Activated naive CD8-positive, alpha-beta T cell treated with anti-CD3 and anti-CD28 coated beads, Interleukin-2, amount 50 U/mL, for 24 hours (primary cell): ENCODE results near the gene NRTN.

Source experiments
- ATAC-seq: fragments of 150-1000 bp; cut with Tn5 transposase; one replicate; pipeline ENCODE4 v1.10.0; 2021
- DNase-seq: peaks from one replicate; pipeline ENCODE4 v3.0.0; 2021
- H3K27ac Mint-ChIP-seq: one replicate; pipeline ENCODE4 v1.8.0; 2021; ENCODE audit warnings: mild to moderate bottlenecking, mixed read lengths
- H3K27me3 Mint-ChIP-seq: one replicate; pipeline ENCODE4 v1.8.0; 2021; ENCODE audit warnings: mixed read lengths
- H3K36me3 Mint-ChIP-seq: one replicate; pipeline ENCODE4 v1.8.0; 2021; ENCODE audit warnings: low read depth, mixed read lengths
- H3K4me1 Mint-ChIP-seq: one replicate; pipeline ENCODE4 v1.8.0; 2021; ENCODE audit warnings: mixed read lengths
- H3K4me3 Mint-ChIP-seq: one replicate; pipeline ENCODE4 v1.8.0; 2021; ENCODE audit warnings: mild to moderate bottlenecking, moderate library complexity, mixed read lengths
- H3K9me3 Mint-ChIP-seq: one replicate; pipeline ENCODE4 v1.8.0; 2021; ENCODE audit warnings: mixed read lengths

Gene NRTN

GRCh38 chr19:5820785-5821184 is 15.9 kb downstream of the NRTN start:
- no peak for DNase-seq
- no peak overlapping the region for H3K27ac Mint-ChIP-seq
- peaks cover 9% of the 10 kb centered on the region for H3K27me3 Mint-ChIP-seq
- no peaks in the 10 kb centered on the region for H3K9me3 Mint-ChIP-seq
- H3K4me1 Mint-ChIP-seq = no peaks in the 10 kb centered on the region
- no peaks in the 10 kb centered on the region for H3K36me3 Mint-ChIP-seq
- ATAC-seq = no peak
- H3K4me3 Mint-ChIP-seq = no peak overlapping the region

GRCh38 chr19:5821521-5822180 is 16.8 kb downstream of the NRTN start:
- DNase-seq (no peak), ATAC-seq (no peak)
- Mint-ChIP-seq H3K27me3 (peaks cover 6% of the 10 kb centered on the region), H3K9me3 (no peaks in the 10 kb centered on the region), H3K36me3 (no peaks in the 10 kb centered on the region), H3K4me1 (peaks cover 3% of the 10 kb centered on the region), H3K4me3 (no peak overlapping the region), H3K27ac (no peak overlapping the region)

DNA sequence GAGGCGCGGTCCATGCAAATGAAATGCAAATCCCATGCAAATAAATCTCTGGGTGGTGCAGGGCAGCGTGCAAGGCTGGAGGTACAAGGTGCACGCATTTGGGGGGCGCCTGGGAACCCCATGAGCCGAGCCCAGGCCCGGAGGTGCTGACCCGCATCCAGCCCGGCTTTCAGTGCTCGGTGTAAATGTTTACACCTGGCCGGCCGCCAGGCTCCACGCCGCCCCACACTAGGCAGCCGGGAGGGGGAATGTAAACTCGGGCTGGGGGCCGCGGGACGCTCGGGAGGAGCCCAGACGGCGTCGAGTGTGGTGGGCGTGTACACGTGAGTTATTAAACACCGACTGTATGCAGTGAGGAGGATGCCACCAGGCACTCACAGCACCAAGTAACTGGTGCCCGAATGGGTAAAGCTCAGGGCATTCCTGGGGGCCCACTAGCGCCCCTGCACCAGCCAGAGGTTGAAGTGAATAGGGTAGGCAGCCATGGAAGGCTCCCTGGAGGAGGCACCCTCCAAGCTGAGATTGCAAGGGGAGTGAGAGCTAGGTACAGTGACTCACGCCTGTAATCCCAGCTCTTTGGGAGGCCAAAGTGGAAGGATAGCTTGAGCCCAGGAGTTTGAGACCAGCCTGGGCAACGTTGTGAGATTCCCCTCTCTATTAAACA is 17.4 kb downstream of the NRTN start:
- DNase-seq (no peak), ATAC-seq (no peak)
- H3K27me3 Mint-ChIP-seq = peaks cover 3% of the 10 kb centered on the region
- no peak overlapping the region for H3K27ac Mint-ChIP-seq
- H3K36me3 Mint-ChIP-seq = no peaks in the 10 kb centered on the region
- no peaks in the 10 kb centered on the region for H3K9me3 Mint-ChIP-seq
- no peak overlapping the region for H3K4me3 Mint-ChIP-seq
- peaks cover 9% of the 10 kb centered on the region for H3K4me1 Mint-ChIP-seq

DNA sequence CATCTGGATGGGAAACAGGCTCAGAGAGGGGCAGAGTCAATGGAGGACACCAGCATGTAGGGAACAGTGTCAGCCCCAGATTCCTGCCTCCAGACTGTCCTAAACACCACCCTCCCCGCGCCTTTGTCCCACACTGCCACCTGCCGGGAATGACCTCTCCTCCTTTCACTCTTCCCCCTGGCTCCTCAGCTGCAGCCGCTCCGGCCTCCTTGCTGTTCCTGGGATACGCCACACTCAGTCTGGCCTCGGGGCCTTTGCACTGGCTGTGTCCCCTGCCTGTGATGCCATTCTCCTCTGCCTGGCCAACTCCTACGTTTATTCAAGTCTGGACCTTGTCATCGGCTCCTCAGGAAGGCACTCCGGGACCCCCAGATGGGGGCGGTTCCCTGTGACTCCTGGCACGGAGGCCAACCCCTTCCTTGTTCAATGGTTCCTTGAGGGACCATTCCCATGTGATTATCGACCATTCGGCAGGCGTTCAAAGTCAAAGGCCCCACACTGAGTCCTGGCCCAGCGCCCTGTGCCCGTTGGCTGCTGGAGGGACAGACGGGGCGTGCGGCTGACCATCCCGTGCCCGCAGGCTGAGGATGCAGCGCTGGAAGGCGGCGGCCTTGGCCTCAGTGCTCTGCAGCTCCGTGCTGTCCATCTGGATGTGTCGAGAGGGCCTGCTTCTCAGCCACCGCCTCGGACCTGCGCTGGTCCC is 18.9 kb downstream of the NRTN start:
- peaks cover 5% of the 10 kb centered on the region for H3K27me3 Mint-ChIP-seq
- H3K27ac Mint-ChIP-seq = no peak overlapping the region
- ATAC-seq (no peak), DNase-seq (no peak)
- no peaks in the 10 kb centered on the region for H3K9me3 Mint-ChIP-seq
- H3K36me3 Mint-ChIP-seq = no peaks in the 10 kb centered on the region
- peaks cover 16% of the 10 kb centered on the region for H3K4me1 Mint-ChIP-seq
- H3K4me3 Mint-ChIP-seq = no peak overlapping the region

- no peaks in the 10 kb centered on the region for H3K9me3 Mint-ChIP-seq
- no peaks in the 10 kb centered on the region for H3K36me3 Mint-ChIP-seq
- DNase-seq (no peak), ATAC-seq (no peak)
- no peak overlapping the region for H3K4me3 Mint-ChIP-seq
- H3K4me1 Mint-ChIP-seq = peaks cover 17% of the 10 kb centered on the region
- peaks cover 3% of the 10 kb centered on the region for H3K27me3 Mint-ChIP-seq
- H3K27ac Mint-ChIP-seq = no peak overlapping the region
These were observed 19.9 kb downstream of the NRTN start for GRCh38 chr19:5824751-5825150.

- no peak for DNase-seq
- no peak overlapping the region for H3K27ac Mint-ChIP-seq
- H3K36me3 Mint-ChIP-seq = no peaks in the 10 kb centered on the region
- H3K9me3 Mint-ChIP-seq = no peaks in the 10 kb centered on the region
- H3K4me3 Mint-ChIP-seq = no peak overlapping the region
- H3K27me3 Mint-ChIP-seq = peaks cover 4% of the 10 kb centered on the region
- peaks cover 19% of the 10 kb centered on the region for H3K4me1 Mint-ChIP-seq
- ATAC-seq = no peak
These were observed 20.3 kb downstream of the NRTN start for GRCh38 chr19:5825178-5825577.

- ATAC-seq (no peak), DNase-seq (peak; percentile 38)
- Mint-ChIP-seq H3K36me3 (no peaks in the 10 kb centered on the region), H3K4me3 (peak overlapping the region; percentile 95), H3K27me3 (peaks cover 5% of the 10 kb centered on the region), H3K27ac (peak overlapping the region; percentile 93), H3K4me1 (peaks cover 20% of the 10 kb centered on the region), H3K9me3 (no peaks in the 10 kb centered on the region)
These were observed 21.9 kb downstream of the NRTN start for GRCh38 chr19:5826531-5827341.

- Mint-ChIP-seq H3K36me3 (no peaks in the 10 kb centered on the region), H3K4me3 (peak overlapping the region; percentile 95), H3K4me1 (peaks cover 20% of the 10 kb centered on the region), H3K27ac (peak overlapping the region; percentile 93), H3K9me3 (no peaks in the 10 kb centered on the region), H3K27me3 (peaks cover 5% of the 10 kb centered on the region)
- DNase-seq (no peak), ATAC-seq (no peak)
These were observed 22.5 kb downstream of the NRTN start for GRCh38 chr19:5827342-5827890.

- no peaks in the 10 kb centered on the region for H3K9me3 Mint-ChIP-seq
- peak; percentile 95 for DNase-seq
- H3K27ac Mint-ChIP-seq = peak overlapping the region; percentile 99
- ATAC-seq = peak; percentile 76
- H3K36me3 Mint-ChIP-seq = no peaks in the 10 kb centered on the region
- peaks cover 5% of the 10 kb centered on the region for H3K27me3 Mint-ChIP-seq
- H3K4me1 Mint-ChIP-seq = peaks cover 20% of the 10 kb centered on the region
- H3K4me3 Mint-ChIP-seq = peak overlapping the region; percentile 95
These were observed 23.2 kb downstream of the NRTN start for GRCh38 chr19:5827891-5828660.

GRCh38 chr19:5828661-5829566 is 24.0 kb downstream of the NRTN start:
- no peaks in the 10 kb centered on the region for H3K9me3 Mint-ChIP-seq
- H3K4me3 Mint-ChIP-seq = peak overlapping the region; percentile 95
- ATAC-seq = peak; percentile 4
- H3K27me3 Mint-ChIP-seq = peaks cover 5% of the 10 kb centered on the region
- H3K4me1 Mint-ChIP-seq = peaks cover 20% of the 10 kb centered on the region
- no peaks in the 10 kb centered on the region for H3K36me3 Mint-ChIP-seq
- DNase-seq = peak; percentile 64
- H3K27ac Mint-ChIP-seq = peak overlapping the region; percentile 99

DNA sequence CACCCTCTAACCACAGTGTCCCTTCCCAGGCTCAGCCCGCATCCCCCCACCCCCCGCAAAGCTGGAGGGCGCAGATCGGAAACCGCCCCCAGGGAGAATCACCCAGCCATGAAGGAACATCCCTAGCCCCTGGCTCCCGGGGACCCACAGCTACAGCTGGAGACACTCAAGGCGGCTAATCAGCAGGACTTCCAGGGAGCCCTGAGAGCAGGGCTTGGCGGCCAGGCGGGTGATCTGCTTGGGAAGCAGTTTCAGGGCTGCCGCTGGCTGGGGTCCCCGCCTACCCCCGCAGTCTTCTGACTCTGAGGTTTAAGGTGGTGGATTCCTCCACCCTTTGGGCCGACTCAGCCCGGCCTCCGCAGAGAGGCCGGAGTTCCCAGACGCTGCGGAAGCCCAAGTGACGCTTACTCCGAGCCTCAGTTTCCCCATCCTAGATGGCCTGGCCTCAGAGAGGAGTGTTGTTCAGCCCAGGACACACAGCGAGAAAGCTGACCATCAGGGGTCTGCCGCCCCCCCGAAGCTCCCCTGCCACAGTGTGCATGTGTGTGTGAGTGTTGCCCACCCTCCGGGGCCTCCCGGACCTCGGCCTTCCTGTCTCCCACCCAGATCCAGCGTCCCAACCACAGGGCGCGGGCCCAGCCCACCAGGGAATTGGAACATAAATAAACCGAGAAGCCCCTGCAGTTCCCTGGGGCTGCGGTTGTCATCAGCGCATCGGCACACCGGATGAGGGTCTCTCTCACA is 24.9 kb downstream of the NRTN start:
- no peaks in the 10 kb centered on the region for H3K9me3 Mint-ChIP-seq
- peak overlapping the region; percentile 65 for H3K27ac Mint-ChIP-seq
- DNase-seq = no peak
- no peaks in the 10 kb centered on the region for H3K36me3 Mint-ChIP-seq
- H3K4me1 Mint-ChIP-seq = peaks cover 20% of the 10 kb centered on the region
- H3K27me3 Mint-ChIP-seq = peaks cover 5% of the 10 kb centered on the region
- ATAC-seq = no peak
- peak overlapping the region; percentile 95 for H3K4me3 Mint-ChIP-seq

DNA sequence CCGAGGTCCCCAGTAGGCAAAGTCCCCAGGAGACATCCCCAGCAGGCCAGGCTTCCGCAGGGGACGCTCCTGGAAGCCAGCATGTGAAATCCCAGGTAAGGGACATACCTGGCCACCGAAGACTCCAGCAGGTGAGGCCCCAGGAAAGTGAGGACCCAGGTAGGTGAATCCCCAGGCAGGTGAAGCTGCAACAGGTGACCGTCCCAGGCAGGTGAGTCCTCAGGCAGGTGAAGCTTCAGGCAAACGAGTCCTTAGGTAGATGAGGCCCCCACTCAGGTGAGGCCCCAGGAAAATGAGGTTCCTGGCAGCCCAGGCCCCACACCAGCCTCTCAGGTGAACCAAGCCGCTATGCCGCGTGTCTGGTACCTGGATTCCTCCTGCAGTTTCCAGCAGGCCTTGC is 26.3 kb downstream of the NRTN start:
- Mint-ChIP-seq H3K9me3 (no peaks in the 10 kb centered on the region), H3K4me3 (no peak overlapping the region), H3K4me1 (peaks cover 20% of the 10 kb centered on the region), H3K27me3 (peaks cover 5% of the 10 kb centered on the region), H3K36me3 (no peaks in the 10 kb centered on the region), H3K27ac (no peak overlapping the region)
- ATAC-seq = no peak
- no peak for DNase-seq
